RKO (cell line): ENCODE results near the gene KCTD17.

Source experiments
- DNase-seq: peaks from one replicate; pipeline ENCODE4 v3.0.0-alpha.2; 2016; ENCODE audit warnings: low spot score

The KCTD17 gene

GRCh38 chr22:37043828-37044538, 7.6 kb upstream of the KCTD17 start:
- DNase-seq, result peak; percentile 40

- DNase-seq, result no peak
Measured at GRCh38 chr22:37044634-37045625, 6.6 kb upstream of the KCTD17 start.

GRCh38 chr22:37045958-37046357, 5.6 kb upstream of the KCTD17 start:
- DNase-seq, result no peak

GRCh38 chr22:37046589-37046988, 5.0 kb upstream of the KCTD17 start:
- no peak for DNase-seq

GRCh38 chr22:37047006-37047405, 4.5 kb upstream of the KCTD17 start:
- no peak for DNase-seq

- no peak for DNase-seq
Measured at GRCh38 chr22:37048133-37048532, 3.4 kb upstream of the KCTD17 start.

- no peak for DNase-seq
Measured at GRCh38 chr22:37049224-37049623, 2.3 kb upstream of the KCTD17 start.

- no peak for DNase-seq
Measured at GRCh38 chr22:37050913-37051312, 629 bp upstream of the KCTD17 start.

- no peak for DNase-seq
Measured at GRCh38 chr22:37052386-37053309, 1.1 kb downstream of the KCTD17 start.

- DNase-seq, result no peak
Measured at GRCh38 chr22:37053310-37054055, 1.9 kb downstream of the KCTD17 start.

GRCh38 chr22:37054056-37054395, 2.5 kb downstream of the KCTD17 start:
- DNase-seq, result no peak

- DNase-seq, result no peak
Measured at GRCh38 chr22:37054600-37055365, 3.2 kb downstream of the KCTD17 start.

GRCh38 chr22:37056246-37056645, 4.7 kb downstream of the KCTD17 start:
- no peak for DNase-seq

GRCh38 chr22:37057226-37057625, 5.7 kb downstream of the KCTD17 start:
- DNase-seq, result no peak

GRCh38 chr22:37057796-37058510, 6.4 kb downstream of the KCTD17 start:
- DNase-seq, result no peak

GRCh38 chr22:37058917-37059701, 7.6 kb downstream of the KCTD17 start:
- DNase-seq, result no peak

GRCh38 chr22:37059876-37060449, 8.4 kb downstream of the KCTD17 start:
- DNase-seq, result no peak

GRCh38 chr22:37060801-37061610, 9.5 kb downstream of the KCTD17 start:
- no peak for DNase-seq
